ENCODE results near the gene FKBP5.
"Not testable (repeated sequence)": the region's sequence is repeated elsewhere in the genome, so short reads cannot be mapped to it uniquely, and the experiment has no call there.

FKBP5 gene

GRCh38 chr6:35706468-35706867 lies 17.8 kb upstream of the FKBP5 start:
- H3K9me3 ChIP-seq (ENCODE audit: insufficient read depth, low read length, severe bottlenecking): peaks cover 4% of the 10 kb centered on the region
- no peak for TF ChIP-seq EZH2 (IDR thresholded peaks at IDR 0.05; ENCODE audit: borderline replicate concordance, low read depth, low read length, severe bottlenecking)
- no peak for TF ChIP-seq CTCF (IDR thresholded peaks at IDR 0.05; ENCODE audit: borderline replicate concordance, extremely low read depth, low read length, poor library complexity, severe bottlenecking)
- no peaks in the 10 kb centered on the region for H3K79me2 ChIP-seq (ENCODE audit: insufficient read depth, low read length)
- no peak overlapping the region for H3K9ac ChIP-seq (ENCODE audit: low read depth, low read length)
- H3K4me1 ChIP-seq (ENCODE audit: insufficient read depth, low read length): no peaks in the 10 kb centered on the region
- H3K27ac ChIP-seq (ENCODE audit: low read length): no peak overlapping the region
- peaks cover 7% of the 10 kb centered on the region for H3K27me3 ChIP-seq (ENCODE audit: insufficient read depth, low read length, poor library complexity)
- H3K36me3 ChIP-seq (ENCODE audit: insufficient read depth, low read length): no peaks in the 10 kb centered on the region
- H3K4me3 ChIP-seq (ENCODE audit: low read depth in 1 of 2, low read length in 2 of 2): no peak overlapping the region
- H2AFZ ChIP-seq (ENCODE audit: low read depth, low read length): no peak overlapping the region
- DNase-seq (no peak), ATAC-seq (ENCODE audit: insufficient read depth, low read depth) (no peak)
- H4K20me1 ChIP-seq (ENCODE audit: insufficient read depth, low read length): no peaks in the 10 kb centered on the region
- H3K4me2 ChIP-seq (ENCODE audit: insufficient read depth, low read length): no peak overlapping the region

GRCh38 chr6:35703554-35703953 lies 14.8 kb upstream of the FKBP5 start:
- H3K4me3 ChIP-seq (ENCODE audit: low read depth in 1 of 2, low read length in 2 of 2): no peak overlapping the region
- ATAC-seq (ENCODE audit: insufficient read depth, low read depth): no peak
- no peaks in the 10 kb centered on the region for H4K20me1 ChIP-seq (ENCODE audit: insufficient read depth, low read length)
- H3K9ac ChIP-seq (ENCODE audit: low read depth, low read length): no peak overlapping the region
- TF ChIP-seq EZH2 (IDR thresholded peaks at IDR 0.05; ENCODE audit: borderline replicate concordance, low read depth, low read length, severe bottlenecking) (no peak), CTCF (IDR thresholded peaks at IDR 0.05; ENCODE audit: borderline replicate concordance, extremely low read depth, low read length, poor library complexity, severe bottlenecking) (no peak)
- H3K27ac ChIP-seq (ENCODE audit: low read length): no peak overlapping the region
- no peak overlapping the region for H3K4me2 ChIP-seq (ENCODE audit: insufficient read depth, low read length)
- peaks cover 4% of the 10 kb centered on the region for H3K9me3 ChIP-seq (ENCODE audit: insufficient read depth, low read length, severe bottlenecking)
- H3K79me2 ChIP-seq (ENCODE audit: insufficient read depth, low read length): no peaks in the 10 kb centered on the region
- no peak for DNase-seq
- peaks cover 2% of the 10 kb centered on the region for H3K27me3 ChIP-seq (ENCODE audit: insufficient read depth, low read length, poor library complexity)
- H3K4me1 ChIP-seq (ENCODE audit: insufficient read depth, low read length): no peaks in the 10 kb centered on the region
- H2AFZ ChIP-seq (ENCODE audit: low read depth, low read length): no peak overlapping the region
- no peaks in the 10 kb centered on the region for H3K36me3 ChIP-seq (ENCODE audit: insufficient read depth, low read length)

DNA sequence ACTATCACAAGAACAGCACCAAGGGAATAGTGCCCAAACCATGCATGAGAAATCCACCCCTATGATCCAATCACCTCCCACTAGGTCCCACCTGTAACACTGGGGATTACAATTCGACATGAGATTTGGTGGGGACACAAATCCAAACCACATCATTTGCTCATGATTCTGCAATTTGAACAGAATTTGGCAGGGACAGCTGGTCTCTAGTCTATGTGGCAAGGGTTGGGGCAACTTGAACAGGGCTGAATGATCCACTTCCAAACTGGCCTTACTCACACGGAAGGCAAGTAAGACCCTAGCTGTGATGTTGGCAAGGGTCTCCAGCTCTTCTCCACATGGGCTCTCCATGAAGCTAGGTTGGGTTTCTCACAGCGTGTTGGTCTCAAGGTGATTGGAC lies 10.1 kb upstream of the FKBP5 start:
- no peak for TF ChIP-seq CTCF (IDR thresholded peaks at IDR 0.05; ENCODE audit: borderline replicate concordance, extremely low read depth, low read length, poor library complexity, severe bottlenecking)
- TF ChIP-seq EZH2 (IDR thresholded peaks at IDR 0.05; ENCODE audit: borderline replicate concordance, low read depth, low read length, severe bottlenecking): no peak
- Histone ChIP-seq H3K36me3 (ENCODE audit: insufficient read depth, low read length) (no peaks in the 10 kb centered on the region), H2AFZ (ENCODE audit: low read depth, low read length) (no peak overlapping the region), H3K79me2 (ENCODE audit: insufficient read depth, low read length) (no peaks in the 10 kb centered on the region), H3K9me3 (ENCODE audit: insufficient read depth, low read length, severe bottlenecking) (peaks cover 4% of the 10 kb centered on the region), H3K9ac (ENCODE audit: low read depth, low read length) (no peak overlapping the region), H4K20me1 (ENCODE audit: insufficient read depth, low read length) (no peaks in the 10 kb centered on the region), H3K4me1 (ENCODE audit: insufficient read depth, low read length) (no peaks in the 10 kb centered on the region), H3K4me3 (ENCODE audit: low read depth in 1 of 2, low read length in 2 of 2) (no peak overlapping the region), H3K27me3 (ENCODE audit: insufficient read depth, low read length, poor library complexity) (peaks cover 2% of the 10 kb centered on the region), H3K27ac (ENCODE audit: low read length) (no peak overlapping the region), H3K4me2 (ENCODE audit: insufficient read depth, low read length) (no peak overlapping the region)
- ATAC-seq (ENCODE audit: insufficient read depth, low read depth) (no peak), DNase-seq (no peak)

GRCh38 chr6:35698430-35698829 lies 9.7 kb upstream of the FKBP5 start:
- H3K4me3 ChIP-seq (ENCODE audit: low read depth in 1 of 2, low read length in 2 of 2); H3K9ac ChIP-seq (ENCODE audit: low read depth, low read length); H3K4me2 ChIP-seq (ENCODE audit: insufficient read depth, low read length); H4K20me1 ChIP-seq (ENCODE audit: insufficient read depth, low read length); DNase-seq; H2AFZ ChIP-seq (ENCODE audit: low read depth, low read length); H3K79me2 ChIP-seq (ENCODE audit: insufficient read depth, low read length); H3K27ac ChIP-seq (ENCODE audit: low read length); H3K36me3 ChIP-seq (ENCODE audit: insufficient read depth, low read length); ATAC-seq (ENCODE audit: insufficient read depth, low read depth); H3K9me3 ChIP-seq (ENCODE audit: insufficient read depth, low read length, severe bottlenecking); H3K27me3 ChIP-seq (ENCODE audit: insufficient read depth, low read length, poor library complexity); H3K4me1 ChIP-seq (ENCODE audit: insufficient read depth, low read length): not testable (repeated sequence)

Measured in DND-41 (cell line).